B cell (primary cell): ENCODE measurements around the gene MAP2K5. TPM values are rescaled to one million over a fixed set of nuclear protein-coding genes. Genes with fewer than 3 reads are reported as not detected.

Experiments used
- ATAC-seq: fragments of 200-7000 bp; cut with Tn5 transposase; one replicate; pipeline ENCODE4 v1.10.0; 2021; ENCODE audit warnings: low read depth, mild to moderate bottlenecking, moderate number of reproducible peaks, moderate library complexity
- CTCF ChIA-PET: fragments of 350-600 bp; sonication (Branson Sonifier 250); formaldehyde crosslinking; loops from one replicate; lab custom pipeline; 2021; ENCODE audit warnings: antibody characterized with exemption, inconsistent platforms; lab: Charles Lee
- POLR2A ChIA-PET: fragments of 350-600 bp; sonication (Branson Sonifier 250); formaldehyde crosslinking; loops from one replicate; lab custom pipeline; 2021; ENCODE audit warnings: antibody characterized with exemption; lab: Charles Lee
- DNase-seq: peaks from one replicate; pipeline ENCODE4 v3.0.0; 2013
- H2AFZ ChIP-seq: 2 replicates; pipeline ENCODE4 v1.6.1; 2012; ENCODE audit warnings: mild to moderate bottlenecking, low read depth, low read length; ENCODE audit not compliant: insufficient read depth, poor library complexity, severe bottlenecking
- H3K27ac ChIP-seq, 2 donors: 1 replicate in 1 of 2; 2 replicates in 1 of 2; pipeline ENCODE4 v1.5.1; 2012 to 2013; ENCODE audit warnings: low read length in 2 of 2, mild to moderate bottlenecking in 2 of 2, moderate library complexity in 1 of 2
- H3K27me3 ChIP-seq, 4 experiments: fragments of 200-600 bp in 1 of 4; sonication (generic) in 1 of 4; replicated peaks in 1 of 4; 1 replicate in 2 of 4; 2 replicates in 2 of 4; pipeline versions ENCODE4 v1.6.1 to v1.7.0; 2013 to 2016; ENCODE audit warnings: low read length in 3 of 4, mild to moderate bottlenecking in 2 of 4, mixed read lengths in 1 of 4, moderate library complexity in 1 of 4; ENCODE audit not compliant: insufficient read depth in 4 of 4, control insufficient read depth in 3 of 4; ENCODE audit errors: control extremely low read depth in 1 of 4
- H3K36me3 ChIP-seq, 2 experiments: replicated peaks in 1 of 2; 1 replicate in 1 of 2; 2 replicates in 1 of 2; pipeline versions ENCODE4 v1.6.1 to v1.7.1; 2013; ENCODE audit warnings: low read length in 1 of 2; ENCODE audit not compliant: insufficient read depth in 2 of 2, control insufficient read depth in 1 of 2; ENCODE audit errors: control extremely low read depth in 1 of 2, extremely low read depth in 1 of 2
- H3K4me1 ChIP-seq, 2 donors: fragments of 200-600 bp in 1 of 2; sonication (generic) in 1 of 2; 1 replicate in 1 of 2; 2 replicates in 1 of 2; pipeline versions ENCODE4 v1.5.1 to v1.6.1; 2013 to 2017; ENCODE audit warnings: low read length in 2 of 2; ENCODE audit not compliant: control insufficient read depth in 2 of 2, insufficient read depth in 2 of 2
- H3K4me2 ChIP-seq: replicated peaks from 2 replicates; pipeline ENCODE3; 2012; ENCODE audit warnings: mild to moderate bottlenecking, low read depth, low read length; ENCODE audit not compliant: poor library complexity, severe bottlenecking
- H3K4me3 ChIP-seq, 5 experiments: fragments of 200-600 bp in 1 of 5; sonication (generic) in 1 of 5; 1 replicate in 3 of 5; 2 replicates in 2 of 5; pipeline versions ENCODE4 v1.5.1 to v1.7.0; 2011 to 2016; ENCODE audit warnings: low read length in 4 of 5, mild to moderate bottlenecking in 4 of 5, low read depth in 2 of 5, control low read depth in 1 of 5, moderate library complexity in 1 of 5; ENCODE audit not compliant: insufficient read depth in 1 of 5; ENCODE audit errors: control extremely low read depth in 1 of 5, extremely low read depth in 1 of 5
- H3K79me2 ChIP-seq: fragments of 200-600 bp; sonication (generic); one replicate; pipeline ENCODE4 v1.6.0; 2016; ENCODE audit warnings: low read length; ENCODE audit not compliant: control insufficient read depth, insufficient read depth
- H3K9ac ChIP-seq: fragments of 200-600 bp; sonication (generic); 2 replicates; pipeline ENCODE4 v1.6.1; 2017; ENCODE audit warnings: mild to moderate bottlenecking, low read length, moderate library complexity
- H3K9me3 ChIP-seq, 3 donors: one replicate each; pipeline versions ENCODE4 v1.6.1 to v1.7.1; 2013; ENCODE audit warnings: low read length in 2 of 3; ENCODE audit not compliant: control insufficient read depth in 2 of 3, insufficient read depth in 1 of 3; ENCODE audit errors: control extremely low read depth in 1 of 3
- H4K20me1 ChIP-seq: 2 replicates; pipeline ENCODE4 v1.6.0; 2012; ENCODE audit warnings: mild to moderate bottlenecking, low read length; ENCODE audit not compliant: insufficient read depth, control insufficient read depth, poor library complexity, severe bottlenecking
- H3K27ac Mint-ChIP-seq: one replicate; pipeline ENCODE4 v1.8.0; 2021; ENCODE audit warnings: mixed read lengths
- H3K27me3 Mint-ChIP-seq: one replicate; pipeline ENCODE4 v1.8.0; 2021; ENCODE audit warnings: mixed read lengths
- H3K4me1 Mint-ChIP-seq: one replicate; pipeline ENCODE4 v1.8.0; 2021; ENCODE audit warnings: mixed read lengths
- H3K4me3 Mint-ChIP-seq: one replicate; pipeline ENCODE4 v1.8.0; 2021; ENCODE audit warnings: mixed read lengths
- H3K9me3 Mint-ChIP-seq: one replicate; pipeline ENCODE4 v1.8.0; 2022; ENCODE audit warnings: mixed read lengths; ENCODE audit not compliant: insufficient read depth
- EZH2 ChIP-seq: IDR thresholded peaks from 2 replicates; pipeline ENCODE4 v1.6.1; 2012; ENCODE audit warnings: borderline replicate concordance, low read depth, mild to moderate bottlenecking, moderate library complexity, low read length; ENCODE audit not compliant: insufficient read depth, poor library complexity, severe bottlenecking
- WGBS: methylation state at CpG from one replicate; pipeline ENCODE4 v1.1.5; 2013; ENCODE audit warnings: missing lambda C conversion rate; ENCODE audit not compliant: insufficient coverage; 5-methylcytosine and 5-hydroxymethylcytosine counted together
- intact Hi-C: fragments of 100-400 bp; cut with micrococcal nuclease; formaldehyde crosslinking; loops from one replicate; pipeline ENCODE4 v1.10.0; 2022
- polyA plus RNA-seq: library from polyadenylated mRNA; depleted of rRNA; stranded (reverse); fragments of >200 nt; gene quantifications from 2 replicates; pipeline ENCODE4 v1.2.3, GENCODE V29; 2012
- total RNA-seq, 2 donors: library from RNA; stranded (reverse); fragments of 120-200 nt in 1 of 2; gene quantifications; 1 replicate in 1 of 2; 2 replicates in 1 of 2; pipeline versions ENCODE4 v1.2.3 to v1.2.4, GENCODE V29; 2013 to 2022
- TF ChIP-seq, protein P1 (sequence below): fragments of 200-600 bp; IDR thresholded peaks from one replicate; pipeline ENCODE4 v1.8.0; 2022; ENCODE audit warnings: antibody characterized with exemption, mild to moderate bottlenecking

Gene MAP2K5
- total and polyA plus RNA-seq, 2 donors (not counting 1 experiment from before 2014, with no cell fraction given) = 11.1 to 40.0 TPM

GRCh38 chr15:67608638-67608959, 66.1 kb downstream of the MAP2K5 start:
- ChIA-PET CTCF (no interaction called here), POLR2A (no interaction called here)
- Mint-ChIP-seq H3K9me3 (no peaks in the 10 kb centered on the region), H3K4me1 (no peaks in the 10 kb centered on the region), H3K27me3 (no peaks in the 10 kb centered on the region), H3K4me3 (no peak overlapping the region), H3K27ac (no peak overlapping the region)
- no peaks in the 10 kb centered on the region for H3K9me3 ChIP-seq
- TF ChIP-seq, protein P1, sequence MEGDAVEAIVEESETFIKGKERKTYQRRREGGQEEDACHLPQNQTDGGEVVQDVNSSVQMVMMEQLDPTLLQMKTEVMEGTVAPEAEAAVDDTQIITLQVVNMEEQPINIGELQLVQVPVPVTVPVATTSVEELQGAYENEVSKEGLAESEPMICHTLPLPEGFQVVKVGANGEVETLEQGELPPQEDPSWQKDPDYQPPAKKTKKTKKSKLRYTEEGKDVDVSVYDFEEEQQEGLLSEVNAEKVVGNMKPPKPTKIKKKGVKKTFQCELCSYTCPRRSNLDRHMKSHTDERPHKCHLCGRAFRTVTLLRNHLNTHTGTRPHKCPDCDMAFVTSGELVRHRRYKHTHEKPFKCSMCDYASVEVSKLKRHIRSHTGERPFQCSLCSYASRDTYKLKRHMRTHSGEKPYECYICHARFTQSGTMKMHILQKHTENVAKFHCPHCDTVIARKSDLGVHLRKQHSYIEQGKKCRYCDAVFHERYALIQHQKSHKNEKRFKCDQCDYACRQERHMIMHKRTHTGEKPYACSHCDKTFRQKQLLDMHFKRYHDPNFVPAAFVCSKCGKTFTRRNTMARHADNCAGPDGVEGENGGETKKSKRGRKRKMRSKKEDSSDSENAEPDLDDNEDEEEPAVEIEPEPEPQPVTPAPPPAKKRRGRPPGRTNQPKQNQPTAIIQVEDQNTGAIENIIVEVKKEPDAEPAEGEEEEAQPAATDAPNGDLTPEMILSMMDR = no peak
- TF ChIP-seq EZH2 = no peak
- DNase-seq (no peak), ATAC-seq (no peak)
- no peak overlapping the region for H3K4me3 ChIP-seq
- intact Hi-C loops = no loop called here
- H3K4me2 ChIP-seq = no peak overlapping the region
- H3K27ac ChIP-seq = no peak overlapping the region
- no peaks in the 10 kb centered on the region for H3K27me3 ChIP-seq
- H4K20me1 ChIP-seq = no peaks in the 10 kb centered on the region
- WGBS = 100% methylated on average over 1 of the region's 2 CpGs
- no peaks in the 10 kb centered on the region for H3K4me1 ChIP-seq
- H2AFZ ChIP-seq = no peak overlapping the region
- peaks cover 1 to 4% of the 10 kb centered on the region in 2 experiments for H3K36me3 ChIP-seq
- H3K79me2 ChIP-seq = no peaks in the 10 kb centered on the region
- no peak overlapping the region for H3K9ac ChIP-seq

DNA sequence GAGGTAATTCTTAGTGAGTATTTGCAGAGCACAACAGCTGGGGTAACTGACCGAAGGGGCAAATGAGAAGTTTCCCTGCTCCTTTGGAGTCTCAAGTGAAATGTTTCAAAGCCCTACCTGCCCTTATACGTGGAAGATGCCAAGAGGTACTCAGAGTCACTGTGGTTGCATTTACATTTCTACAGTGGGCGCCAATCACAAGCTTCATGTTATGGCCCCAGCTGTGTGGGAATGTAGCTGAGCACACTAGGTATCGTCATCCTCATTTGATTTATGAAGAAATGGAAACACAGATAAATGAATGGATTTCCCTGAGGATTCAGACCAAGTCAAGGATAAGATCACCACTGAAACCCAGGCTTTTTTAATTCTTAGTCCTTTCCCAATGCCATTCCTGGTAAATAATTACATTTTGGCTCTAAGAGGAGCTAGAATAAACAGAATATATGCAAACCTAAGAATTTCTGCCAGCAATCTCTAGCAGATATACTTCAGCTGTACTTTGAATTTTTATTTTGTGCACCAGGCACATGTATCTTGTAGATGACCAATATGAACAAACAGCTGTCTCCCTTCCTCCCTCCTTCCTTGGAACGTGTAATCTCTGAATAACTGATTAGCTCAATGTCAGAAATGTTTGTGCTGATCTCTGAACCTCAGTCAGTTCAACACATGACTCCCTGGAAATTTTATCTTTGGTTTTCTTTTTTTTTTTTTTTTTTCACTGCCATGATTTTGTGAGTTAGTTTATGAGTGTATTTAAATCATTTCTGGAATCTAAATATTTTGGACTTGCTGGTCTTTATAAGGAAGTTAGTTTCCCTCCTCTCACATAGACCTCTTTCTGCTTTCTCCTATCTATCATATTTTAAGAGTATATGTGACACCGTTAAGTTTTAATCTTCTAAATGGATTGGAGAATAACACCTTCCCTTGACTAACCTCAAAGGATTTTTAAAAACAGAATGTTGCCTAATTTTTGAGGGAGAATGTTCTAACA, 69.2 kb downstream of the MAP2K5 start:
- ATAC-seq (no peak), DNase-seq (no peak)
- no peak overlapping the region for H3K27ac Mint-ChIP-seq
- Histone ChIP-seq H3K4me2 (no peak overlapping the region), H3K9me3 (no peaks in the 10 kb centered on the region), H4K20me1 (no peaks in the 10 kb centered on the region), H3K36me3 (peaks cover 1 to 4% of the 10 kb centered on the region in 2 experiments), H3K4me3 (no peak overlapping the region), H3K4me1 (no peaks in the 10 kb centered on the region), H3K27me3 (no peaks in the 10 kb centered on the region), H3K9ac (no peak overlapping the region), H3K79me2 (no peaks in the 10 kb centered on the region), H2AFZ (no peak overlapping the region), H3K27ac (no peak overlapping the region)
- H3K27me3 Mint-ChIP-seq = no peaks in the 10 kb centered on the region
- ChIA-PET POLR2A (no interaction called here), CTCF (interaction anchor here (0.9 kb wide), 1 partner anchor 155 kb away, joined by 3 read pairs; no protein-coding TSS in a partner anchor)
- intact Hi-C loops = no loop called here
- H3K4me1 Mint-ChIP-seq = no peaks in the 10 kb centered on the region
- TF ChIP-seq, protein P1 = no peak
- no peak for TF ChIP-seq EZH2
- no peaks in the 10 kb centered on the region for H3K9me3 Mint-ChIP-seq
- no peak overlapping the region for H3K4me3 Mint-ChIP-seq
- WGBS = 100% methylated on average over 2 of the region's 6 CpGs
